ENCODE data around the gene FAM120B.
"Not testable (repeated sequence)": the region's sequence is repeated elsewhere in the genome, so short reads cannot be mapped to it uniquely, and the experiment has no call there.

FAM120B gene, protein sequence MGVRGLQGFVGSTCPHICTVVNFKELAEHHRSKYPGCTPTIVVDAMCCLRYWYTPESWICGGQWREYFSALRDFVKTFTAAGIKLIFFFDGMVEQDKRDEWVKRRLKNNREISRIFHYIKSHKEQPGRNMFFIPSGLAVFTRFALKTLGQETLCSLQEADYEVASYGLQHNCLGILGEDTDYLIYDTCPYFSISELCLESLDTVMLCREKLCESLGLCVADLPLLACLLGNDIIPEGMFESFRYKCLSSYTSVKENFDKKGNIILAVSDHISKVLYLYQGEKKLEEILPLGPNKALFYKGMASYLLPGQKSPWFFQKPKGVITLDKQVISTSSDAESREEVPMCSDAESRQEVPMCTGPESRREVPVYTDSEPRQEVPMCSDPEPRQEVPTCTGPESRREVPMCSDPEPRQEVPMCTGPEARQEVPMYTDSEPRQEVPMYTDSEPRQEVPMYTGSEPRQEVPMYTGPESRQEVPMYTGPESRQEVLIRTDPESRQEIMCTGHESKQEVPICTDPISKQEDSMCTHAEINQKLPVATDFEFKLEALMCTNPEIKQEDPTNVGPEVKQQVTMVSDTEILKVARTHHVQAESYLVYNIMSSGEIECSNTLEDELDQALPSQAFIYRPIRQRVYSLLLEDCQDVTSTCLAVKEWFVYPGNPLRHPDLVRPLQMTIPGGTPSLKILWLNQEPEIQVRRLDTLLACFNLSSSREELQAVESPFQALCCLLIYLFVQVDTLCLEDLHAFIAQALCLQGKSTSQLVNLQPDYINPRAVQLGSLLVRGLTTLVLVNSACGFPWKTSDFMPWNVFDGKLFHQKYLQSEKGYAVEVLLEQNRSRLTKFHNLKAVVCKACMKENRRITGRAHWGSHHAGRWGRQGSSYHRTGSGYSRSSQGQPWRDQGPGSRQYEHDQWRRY

DNA sequence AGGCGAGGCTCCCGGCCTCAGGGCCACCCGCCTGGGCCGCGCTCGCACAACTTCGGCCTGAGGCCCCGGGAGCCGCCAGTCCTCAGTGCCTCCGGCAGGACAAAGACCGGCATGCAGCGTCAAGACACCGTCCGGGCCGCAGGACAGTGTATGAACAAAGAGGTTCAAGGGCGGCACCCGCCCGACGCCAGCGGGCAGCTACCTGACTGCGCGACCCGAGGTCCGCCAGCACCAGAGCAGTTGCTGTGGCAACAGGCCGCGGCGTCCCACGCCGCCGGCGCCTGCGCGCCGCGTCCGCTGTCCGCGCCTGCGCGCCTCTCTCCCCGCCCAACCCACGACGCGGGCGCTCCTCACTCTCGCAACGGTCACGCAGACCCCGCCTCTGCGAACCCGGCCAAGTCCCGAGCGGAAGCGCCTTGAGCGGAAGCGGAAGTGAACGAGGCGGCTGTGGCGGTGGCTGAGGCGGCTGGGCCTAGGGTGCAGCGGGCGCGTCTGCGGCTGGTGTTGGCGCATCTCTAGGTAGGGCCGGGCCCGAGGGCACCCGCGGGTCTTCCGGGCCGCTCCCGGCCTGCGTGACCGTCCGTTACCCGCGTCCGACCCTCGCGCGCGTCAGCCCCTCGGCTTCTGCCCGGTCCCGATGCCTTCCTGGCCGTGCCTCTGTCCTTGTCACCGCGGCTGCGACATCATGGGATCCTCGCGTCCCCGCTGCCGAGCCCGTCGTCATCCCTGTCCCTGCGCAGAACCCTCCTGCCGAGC lies at the start of gene FAM120B:
Gene FAM120B, plus strand, starts transcription at position 435 of the 756 bp plus-strand sequence. CDS start 10,633 bp downstream, outside the sequence.
- DNase-seq: peak; percentile 97

DNA sequence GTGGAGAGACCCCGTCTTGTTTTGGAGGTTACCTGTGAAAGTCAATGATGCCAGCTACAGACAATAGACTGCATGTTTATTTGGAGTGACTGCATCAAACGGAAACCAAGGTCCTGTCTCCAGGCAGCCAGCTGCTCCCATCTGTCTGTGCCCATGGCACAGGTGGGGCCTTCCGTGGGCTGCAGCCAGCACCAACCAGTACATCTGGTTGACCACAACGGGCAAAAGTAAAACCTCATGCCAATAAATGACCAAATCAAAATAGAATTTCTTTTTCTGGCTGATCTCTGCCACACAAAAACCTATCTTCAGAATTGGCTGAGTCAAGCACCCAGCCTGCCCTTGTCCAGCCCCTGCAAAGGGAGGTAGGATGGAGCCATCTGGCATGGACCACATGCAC lies 49.2 kb upstream of the FAM120B start:
- no peak for DNase-seq

DNA sequence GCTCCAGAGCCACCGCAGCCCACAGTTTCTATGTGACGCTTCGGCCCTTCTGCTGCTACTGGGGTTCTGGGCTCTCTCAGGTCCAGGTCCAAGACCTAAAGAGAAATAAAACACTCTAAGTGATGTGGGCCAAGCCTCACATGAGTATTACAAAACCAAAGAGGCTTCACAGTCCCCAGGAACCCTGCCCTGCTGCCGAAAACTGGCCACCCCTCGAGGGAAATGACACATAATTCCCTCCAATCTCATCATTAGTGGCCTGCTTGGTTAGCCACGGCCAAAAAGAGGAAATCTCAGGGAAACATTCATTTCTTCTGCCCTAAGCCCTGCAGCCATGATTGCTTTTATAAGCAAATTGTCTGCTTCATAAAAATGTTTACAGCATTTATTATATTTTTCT lies 48.2 kb upstream of the FAM120B start:
- DNase-seq: no peak

DNA sequence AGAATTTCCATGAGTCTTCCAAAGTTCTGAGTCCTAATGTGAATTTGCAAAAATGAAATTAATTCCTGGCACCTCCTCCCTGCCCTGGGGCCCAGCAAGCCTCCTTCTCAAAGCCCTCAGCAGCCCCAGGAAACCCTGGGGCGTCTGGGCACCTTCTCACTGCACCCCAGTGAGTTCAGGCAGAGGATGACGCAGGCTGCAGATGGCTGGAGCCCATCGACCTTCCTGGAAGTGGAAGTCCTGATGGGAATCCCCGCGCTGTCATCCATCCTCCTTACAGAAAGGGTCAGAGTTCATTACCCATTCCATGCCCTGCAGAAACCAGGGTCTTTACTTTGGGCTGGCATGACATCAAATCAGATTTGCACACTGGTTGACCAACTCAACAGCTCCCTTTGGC lies 47.3 kb upstream of the FAM120B start:
- DNase-seq: no peak

DNA sequence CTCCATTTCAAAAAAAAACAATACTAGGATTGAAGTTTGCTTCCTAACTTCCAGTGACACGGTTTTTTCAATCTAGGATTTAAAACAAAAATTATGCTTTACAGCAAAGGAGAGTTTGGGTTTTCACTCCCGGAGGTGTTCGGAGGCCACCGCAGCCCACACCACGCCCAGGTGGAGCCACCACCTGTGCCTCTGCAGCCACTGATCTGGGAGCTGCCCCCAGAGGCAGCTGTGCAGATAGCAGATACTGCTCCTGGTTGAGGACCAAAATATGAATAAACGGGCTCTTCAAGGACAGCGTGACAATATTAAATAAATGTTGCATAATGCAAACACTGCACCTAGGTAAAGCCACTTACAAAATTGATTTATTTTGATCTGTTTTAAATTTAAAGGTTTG lies 45.9 kb upstream of the FAM120B start:
- DNase-seq: no peak

DNA sequence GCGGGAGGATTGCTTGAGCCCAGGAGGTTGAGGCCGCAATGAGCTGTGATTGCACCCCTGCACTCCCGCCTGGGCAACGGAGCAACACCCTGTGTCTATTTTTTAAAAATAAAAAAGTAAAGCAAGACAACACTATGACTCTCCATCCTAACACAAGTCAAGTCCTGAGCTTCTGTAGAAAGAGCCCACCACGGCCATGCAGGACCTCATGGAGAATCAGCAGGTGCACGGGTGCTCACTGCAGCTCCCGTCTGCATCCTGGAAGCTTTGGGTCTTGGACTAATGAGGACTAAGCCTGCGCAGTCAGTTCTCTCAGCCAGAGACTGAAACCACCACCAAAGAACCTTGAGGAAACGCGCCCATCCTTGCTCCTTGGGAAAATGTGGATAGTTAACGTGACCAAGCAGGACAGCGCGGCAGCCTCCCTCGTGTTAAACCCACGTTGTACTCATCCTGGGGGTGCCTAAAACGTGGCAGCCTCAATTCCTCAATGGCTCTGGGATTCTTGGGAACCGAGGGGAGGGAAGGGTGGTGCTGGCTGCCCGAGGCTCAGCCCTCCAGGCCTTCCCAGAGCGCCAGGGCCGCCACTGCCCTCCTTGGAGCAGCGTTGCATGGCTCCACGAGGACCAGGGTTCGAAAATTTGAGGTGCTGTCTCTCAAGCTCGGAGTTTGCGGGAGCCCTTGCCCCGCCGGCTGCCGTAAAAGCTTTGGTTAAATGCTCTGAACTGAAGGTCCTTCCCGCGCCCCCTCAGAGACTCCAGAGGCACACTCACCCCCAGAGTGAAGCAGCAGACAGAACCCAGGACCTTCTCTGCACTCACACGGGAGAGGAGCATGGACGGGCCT lies 44.7 kb upstream of the FAM120B start:
- no peak for DNase-seq

DNA sequence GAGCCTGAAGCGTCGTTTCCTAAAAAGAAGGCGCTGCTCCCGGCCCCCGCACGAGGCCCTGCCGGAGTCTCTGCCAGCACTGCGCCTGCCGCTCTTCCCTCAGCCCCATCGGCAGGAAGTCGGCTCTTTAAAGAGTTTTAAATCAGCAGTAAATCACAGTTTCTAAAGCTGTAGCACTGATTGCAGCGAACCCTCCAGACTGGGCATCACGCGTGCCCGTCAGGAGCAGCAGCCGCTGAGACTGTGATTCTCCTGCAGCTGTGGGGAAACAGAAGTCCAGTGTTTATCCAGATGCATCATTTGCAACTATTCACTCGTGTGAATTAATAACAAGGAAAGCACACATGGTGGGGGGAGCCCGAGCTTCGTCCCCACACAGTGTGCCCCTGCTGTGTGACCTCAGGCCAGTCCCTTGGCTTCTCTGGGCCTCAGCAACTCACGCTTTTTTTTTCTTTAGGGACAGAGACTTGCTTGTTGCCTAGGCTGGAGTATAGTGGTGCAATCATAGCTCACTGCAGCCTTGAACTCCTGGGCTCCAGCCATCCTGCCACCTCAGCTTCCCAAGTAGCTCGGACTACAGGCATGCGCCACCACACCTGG lies 44.0 kb upstream of the FAM120B start:
- DNase-seq: no peak

DNA sequence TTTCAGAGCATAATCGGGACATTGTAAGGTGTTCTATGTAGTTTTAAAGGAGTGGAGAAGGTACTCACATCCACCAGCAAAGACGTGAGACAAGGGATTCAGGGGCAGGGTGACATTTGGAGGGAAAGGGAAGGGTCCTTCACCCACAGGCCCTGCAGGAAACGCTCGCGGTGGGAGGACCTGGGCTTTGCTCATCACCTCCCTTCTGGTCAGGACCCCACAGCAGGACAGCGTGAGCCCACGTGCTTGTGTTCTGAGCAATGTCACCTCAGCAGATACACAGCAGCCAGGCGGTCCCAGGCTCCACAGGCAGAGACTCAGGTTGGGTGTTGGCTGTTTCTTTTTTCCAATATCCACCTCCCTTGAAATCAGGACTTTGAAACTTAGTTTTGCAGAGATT lies 43.1 kb upstream of the FAM120B start:
- DNase-seq: no peak

DNA sequence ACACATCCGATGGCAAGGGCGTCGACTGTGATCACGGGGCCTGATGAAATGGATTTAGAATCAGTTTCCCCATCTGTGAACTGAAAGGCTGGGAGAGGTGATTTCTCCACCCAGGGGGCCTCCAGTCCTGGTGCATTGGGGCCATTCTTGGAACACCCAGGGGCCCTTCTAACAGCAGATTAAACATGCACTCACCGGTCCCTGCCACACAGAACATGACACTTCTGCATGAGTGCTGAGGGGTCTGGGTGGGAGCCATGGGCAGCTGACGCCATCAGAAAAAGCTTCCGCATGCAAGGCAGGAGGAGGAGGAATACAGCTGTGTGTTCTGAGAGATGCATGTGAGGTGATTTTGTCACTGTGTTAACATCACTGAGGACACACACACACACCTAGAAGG lies 42.5 kb upstream of the FAM120B start:
- DNase-seq: no peak

DNA sequence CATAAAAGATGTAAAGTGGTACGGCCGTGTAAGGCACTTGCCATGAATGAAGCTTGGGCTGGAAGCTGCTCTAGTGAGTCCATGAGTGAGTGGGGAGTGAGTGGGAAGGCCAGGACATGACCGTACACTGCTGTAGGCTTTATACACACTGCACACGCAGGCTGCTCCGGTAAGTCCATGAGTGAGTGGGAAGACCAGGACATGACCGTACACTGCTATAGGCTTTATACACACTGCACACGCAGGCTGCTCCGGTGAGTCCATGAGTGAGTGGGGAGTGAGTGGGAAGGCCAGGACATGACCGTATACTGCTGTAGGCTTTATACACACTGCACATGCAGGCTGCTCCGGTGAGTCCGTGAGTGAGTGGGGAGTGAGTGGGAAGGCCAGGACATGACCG lies 41.9 kb upstream of the FAM120B start:
- DNase-seq: not testable (repeated sequence)

DNA sequence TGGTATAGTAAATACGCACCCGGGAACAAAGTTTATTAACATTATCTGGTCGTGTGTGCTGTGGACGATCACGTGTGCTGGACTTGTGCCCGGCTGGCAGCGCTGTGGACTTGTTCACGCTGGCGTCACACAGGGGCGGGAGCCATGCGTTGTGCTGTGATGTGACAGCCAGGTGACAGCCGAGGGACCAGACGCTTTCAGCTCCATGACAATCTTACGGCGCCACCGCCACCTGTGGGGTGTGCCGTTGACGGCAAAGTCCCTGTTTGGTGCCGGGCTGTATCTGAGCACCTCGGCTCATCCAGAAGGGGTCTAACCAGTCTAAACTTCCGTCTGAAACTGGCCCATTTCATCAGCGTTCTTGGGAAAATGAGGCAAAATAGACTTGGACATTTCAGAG lies 40.9 kb upstream of the FAM120B start:
- DNase-seq: no peak

DNA sequence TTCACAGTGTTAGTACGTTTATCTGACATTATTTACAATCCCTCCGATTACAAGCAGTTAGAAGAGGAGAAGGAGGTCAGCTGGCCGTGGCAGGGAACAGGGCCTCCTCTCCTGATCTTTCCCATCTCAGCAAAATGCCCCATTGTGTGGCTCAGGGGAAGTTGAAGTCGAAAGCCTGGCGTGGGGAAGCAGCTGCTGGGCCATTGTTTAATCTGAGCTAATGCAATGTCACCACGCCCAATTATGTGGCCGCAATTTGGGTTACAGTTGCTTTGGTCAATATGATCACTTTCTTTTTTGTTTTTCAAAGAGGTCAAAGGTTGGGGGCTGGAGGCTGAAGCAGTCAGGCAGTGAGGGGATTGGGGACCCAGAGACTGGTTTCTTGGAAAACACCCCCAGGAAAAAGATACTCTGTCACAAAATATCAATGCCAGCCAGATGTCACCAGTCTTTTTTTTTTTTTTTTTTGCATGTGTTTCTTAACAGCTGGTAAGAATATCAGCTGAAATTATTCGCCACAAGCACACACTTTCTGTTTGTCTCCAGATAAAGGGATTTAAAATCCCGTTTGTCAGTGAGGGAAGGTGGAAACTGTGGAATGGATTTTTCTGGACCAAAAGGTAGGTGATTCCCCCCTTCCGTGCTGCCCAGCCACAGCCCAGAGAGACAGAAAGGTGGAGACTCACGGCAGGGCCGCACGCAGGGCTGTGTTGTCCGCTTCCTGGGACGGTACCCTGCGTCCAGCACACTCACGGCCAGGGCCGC lies 40.3 kb upstream of the FAM120B start:
- DNase-seq: no peak

DNA sequence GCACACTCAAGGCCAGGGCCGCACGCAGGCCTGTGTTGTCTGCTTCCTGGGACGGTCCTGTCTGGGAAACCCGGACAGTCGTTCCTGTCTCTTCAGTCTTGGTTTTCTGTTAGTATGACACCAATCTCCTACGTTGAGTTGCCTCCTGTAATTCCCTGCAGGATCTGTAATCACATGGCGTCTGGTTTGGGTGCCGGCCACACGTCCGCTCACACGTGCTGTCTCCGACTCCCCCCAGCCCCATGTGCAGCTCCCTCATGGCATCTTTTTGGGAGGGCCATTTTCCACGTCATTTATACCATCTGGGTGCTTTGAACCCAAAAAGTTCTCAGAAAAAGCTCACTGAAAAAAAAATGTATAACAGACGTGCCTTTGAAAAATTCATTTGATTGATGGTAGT lies 38.9 kb upstream of the FAM120B start:
- DNase-seq: no peak

DNA sequence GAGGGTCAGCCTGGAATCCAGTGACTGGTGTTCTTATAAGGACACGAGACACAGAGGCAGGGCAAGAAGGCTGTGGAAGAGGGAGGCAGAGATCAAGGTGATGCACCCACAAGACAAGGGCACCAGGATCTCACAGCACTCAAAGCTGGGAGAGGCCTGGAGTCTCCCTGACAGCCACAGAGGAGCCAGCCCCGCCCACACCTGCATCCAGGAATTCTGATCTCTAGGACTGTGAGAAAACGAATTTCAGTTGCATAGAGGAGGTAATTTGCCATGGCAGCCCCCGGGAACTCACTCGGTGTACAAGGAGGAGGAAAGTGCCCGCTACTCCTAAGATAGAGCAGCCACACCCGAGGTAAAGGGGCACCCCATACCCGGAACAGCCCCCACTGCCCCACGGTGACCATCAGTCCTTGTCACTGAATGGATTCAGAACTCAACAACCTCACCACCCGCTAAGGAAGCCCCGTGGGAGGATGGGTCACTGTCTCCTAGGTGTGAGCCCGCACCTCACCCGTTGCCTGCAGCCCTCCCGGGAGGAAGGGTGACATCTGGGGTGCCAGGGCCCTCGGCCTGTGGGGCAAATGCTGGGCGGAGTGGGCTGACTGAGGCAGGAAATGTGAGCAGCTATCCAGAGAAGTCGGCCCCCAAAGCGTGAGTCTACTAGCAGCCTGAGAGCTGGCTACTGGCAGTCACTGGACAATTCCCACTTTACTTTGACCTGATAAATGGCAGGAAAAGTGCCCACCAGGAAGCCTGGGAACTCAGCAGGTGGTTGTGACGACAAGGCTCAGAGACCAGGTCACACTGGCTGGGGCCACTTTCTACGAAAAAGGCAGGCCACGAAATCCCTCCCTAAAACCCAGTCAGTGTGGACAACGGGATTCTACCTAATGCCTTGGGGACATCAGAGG lies 38.1 kb upstream of the FAM120B start:
- no peak for DNase-seq

DNA sequence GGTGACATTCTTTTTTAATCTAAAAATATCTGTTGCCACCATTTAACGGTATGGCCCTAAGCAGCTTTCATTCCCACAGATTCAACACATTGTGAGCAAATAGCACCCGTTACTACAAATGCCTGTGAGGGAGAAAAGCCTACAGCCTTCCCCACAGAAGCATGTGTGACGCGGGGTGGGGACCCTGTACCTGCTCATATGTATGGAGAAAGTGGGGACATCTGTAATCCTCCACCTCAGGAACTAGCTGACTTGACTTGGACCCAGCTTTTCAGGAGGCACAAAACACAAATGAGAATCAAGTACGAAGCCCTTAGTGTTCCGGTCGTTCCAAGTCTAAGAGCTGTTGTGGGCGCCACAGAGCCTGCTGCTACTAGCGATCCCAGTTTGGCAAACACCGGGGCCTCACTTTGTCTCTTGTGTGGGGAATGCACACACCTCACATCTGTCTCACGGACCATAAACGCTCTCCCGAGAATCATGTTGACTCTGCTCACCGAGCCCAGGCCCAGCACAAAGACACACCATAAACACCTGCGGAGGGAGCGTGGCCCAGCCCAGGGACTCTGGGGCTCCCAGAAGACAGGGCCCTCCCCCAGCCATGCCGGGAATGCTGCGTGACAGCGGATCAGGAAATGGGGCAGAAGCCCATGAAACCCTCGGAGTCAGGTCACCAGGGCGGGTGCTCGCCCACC lies 37.3 kb upstream of the FAM120B start:
- no peak for DNase-seq

DNA sequence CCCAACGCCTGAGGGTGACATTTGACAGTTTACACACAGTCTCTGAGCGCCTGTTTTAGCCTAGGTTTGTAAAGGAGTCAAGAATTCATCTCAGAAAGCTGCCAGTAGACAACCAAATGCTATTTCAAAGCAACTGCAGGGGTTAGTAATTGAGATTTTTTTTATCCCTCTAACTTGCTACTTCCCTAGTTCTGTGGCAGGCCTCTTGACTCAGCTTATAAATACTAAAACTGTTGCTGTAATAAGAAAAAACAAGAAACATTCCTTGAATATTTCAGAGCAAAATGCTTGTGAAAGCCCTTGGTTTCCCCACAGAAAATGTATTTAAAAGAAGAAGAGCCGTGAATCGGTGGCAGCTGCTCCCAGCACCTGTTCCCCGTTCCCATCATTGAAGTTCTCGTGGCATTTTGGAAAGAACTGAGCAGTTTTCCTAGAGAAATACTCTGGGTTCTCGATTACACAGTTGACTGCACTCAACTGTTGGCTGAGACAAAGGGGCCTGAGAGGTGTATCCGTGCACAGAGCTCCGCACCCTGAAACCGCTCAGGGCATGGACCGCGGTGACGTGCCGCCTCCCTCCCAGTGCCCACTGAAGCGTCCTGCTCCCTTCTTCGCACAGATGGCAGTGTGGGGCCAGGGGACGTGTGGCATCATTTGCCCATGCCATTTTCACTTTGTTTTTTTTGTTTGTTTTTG lies 36.6 kb upstream of the FAM120B start:
- DNase-seq: no peak

DNA sequence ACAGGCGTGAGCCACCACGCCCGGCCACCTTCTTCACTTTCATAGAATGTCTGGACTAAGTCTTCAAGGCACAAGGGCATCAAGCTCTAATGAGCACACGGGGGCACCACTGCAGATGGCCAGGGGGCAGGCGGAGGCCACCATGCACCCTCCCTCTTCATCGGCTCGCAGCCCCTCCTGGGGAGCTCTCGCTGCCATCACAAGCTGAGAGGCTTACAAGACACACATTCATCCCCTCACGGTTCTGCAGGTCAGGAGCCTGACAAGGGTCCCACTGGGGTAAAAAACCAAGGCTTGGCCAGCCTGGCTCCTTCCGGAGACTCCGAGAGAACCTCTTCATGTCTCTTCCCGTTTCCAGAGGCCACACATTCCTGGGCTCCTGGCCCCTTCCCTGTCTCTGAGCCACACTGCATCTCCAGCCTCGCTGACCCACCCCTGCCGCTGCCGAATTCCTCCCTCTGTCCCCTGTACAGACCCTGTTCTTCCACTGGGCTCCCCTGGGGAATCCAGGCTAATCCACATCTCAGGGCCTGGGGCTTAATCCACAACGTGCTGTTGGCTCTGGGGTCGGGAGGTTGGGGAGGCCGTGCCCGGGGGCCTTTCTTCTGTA lies 35.5 kb upstream of the FAM120B start:
- no peak for DNase-seq

DNA sequence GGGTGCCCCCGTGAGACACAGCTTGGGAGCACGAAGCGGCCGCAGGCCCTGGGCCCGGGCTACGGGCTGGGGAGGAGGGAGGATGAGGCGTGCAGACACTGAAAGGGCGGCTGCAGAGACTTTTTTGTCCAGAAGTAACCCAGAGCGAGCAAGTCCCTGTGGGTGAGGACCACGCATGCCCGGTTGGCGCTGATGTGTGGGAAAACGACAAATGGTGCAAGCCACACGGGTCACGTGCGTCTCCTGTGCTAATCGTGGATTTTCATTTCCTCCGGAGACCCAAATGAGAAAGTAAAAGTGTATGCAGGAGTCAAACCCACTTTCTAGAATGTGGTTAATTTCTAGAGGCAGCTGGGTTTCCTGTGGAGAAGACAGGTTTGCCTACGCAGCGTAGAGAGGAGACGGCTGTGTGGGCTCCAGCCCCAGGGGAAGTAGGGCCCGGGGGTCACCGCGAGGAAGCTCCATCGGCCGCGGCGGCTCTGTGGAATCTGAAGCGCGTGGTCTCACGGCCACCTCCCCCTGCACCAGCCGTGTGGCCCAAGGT lies 34.7 kb upstream of the FAM120B start:
- DNase-seq: peak; percentile 85

All from activated CD8-positive, alpha-beta memory T cell treated with anti-CD3 and anti-CD28 coated beads for 24 hours (primary cell).